PFSK-1 (cell line): ENCODE results near the gene LRRC26.

Source experiments
- POLR2AphosphoS5 ChIP-seq: IDR thresholded peaks from 2 replicates; pipeline ENCODE4 v1.6.1; 2012; ENCODE audit warnings: low read depth, mild to moderate bottlenecking, control low read depth, low read length, moderate library complexity
- TAF1 ChIP-seq: IDR thresholded peaks from 2 replicates; pipeline ENCODE4 v1.6.1; 2012; ENCODE audit warnings: low read length, control low read depth, borderline replicate concordance; ENCODE audit not compliant: insufficient read depth

DNA sequence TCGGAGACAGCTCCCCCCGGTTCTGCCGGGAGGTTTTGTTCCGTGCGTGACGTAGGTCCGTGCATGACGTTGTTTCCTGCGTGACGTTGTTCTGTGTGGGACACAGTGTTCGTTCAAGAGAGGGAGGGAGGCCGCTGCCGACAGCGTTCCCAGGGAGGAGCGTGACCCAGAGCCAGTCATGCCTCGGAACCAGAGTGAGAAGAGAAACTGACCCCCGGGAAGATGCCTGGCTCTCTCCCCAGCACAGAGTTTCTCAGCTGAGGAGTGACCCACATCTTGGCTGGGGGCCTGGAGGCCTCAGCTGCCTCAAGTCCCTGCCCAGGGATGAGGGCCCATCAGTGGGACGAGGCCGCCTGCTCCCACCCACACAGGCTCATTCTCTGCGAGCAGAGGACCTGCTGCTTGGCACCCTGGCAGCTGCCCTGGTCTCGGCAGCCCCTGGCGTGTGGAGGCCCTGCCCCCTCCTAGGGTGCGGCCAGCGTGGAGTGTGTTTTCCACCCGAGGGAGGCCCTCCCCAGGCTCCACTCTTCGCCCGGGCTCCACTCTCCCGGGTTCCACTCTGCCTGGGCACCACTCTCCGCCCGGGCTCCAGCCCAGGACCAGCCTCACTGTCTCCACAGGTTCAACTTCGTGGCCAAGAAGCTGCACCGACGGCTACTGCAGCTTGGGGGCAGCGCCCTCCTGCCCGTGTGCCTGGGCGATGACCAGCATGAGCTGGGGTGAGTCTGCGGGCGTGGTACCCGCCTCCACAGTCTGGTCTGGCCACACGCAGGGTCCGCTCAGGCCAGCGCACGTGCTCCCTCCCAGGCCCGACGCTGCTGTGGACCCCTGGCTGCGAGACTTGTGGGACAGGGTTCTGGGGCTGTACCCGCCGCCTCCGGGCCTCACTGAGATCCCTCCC lies 43.6 kb upstream of the LRRC26 start:
- no peak for TF ChIP-seq POLR2AphosphoS5
- no peak for TF ChIP-seq TAF1
